Prostate gland (tissue), 2 donors: ENCODE results near the gene GMPS.

Experiments used
- POLR2A ChIP-seq: fragments of 450-650 bp; IDR thresholded peaks from one replicate; pipeline ENCODE4 v1.6.1; 2016; ENCODE audit warnings: antibody characterized with exemption, mild to moderate bottlenecking
- TF ChIP-seq, protein P1 (sequence below), 4 experiments: fragments of 200-600 bp in 2 of 4; fragments of 450-650 bp in 2 of 4; sonication (generic) in 2 of 4; IDR thresholded peaks; 1 replicate in 3 of 4; 2 replicates in 1 of 4; pipeline ENCODE4 v1.5.1; 2016 to 2019; ENCODE audit warnings: antibody characterized with exemption in 4 of 4, mild to moderate bottlenecking in 2 of 4, moderate library complexity in 2 of 4

DNA sequence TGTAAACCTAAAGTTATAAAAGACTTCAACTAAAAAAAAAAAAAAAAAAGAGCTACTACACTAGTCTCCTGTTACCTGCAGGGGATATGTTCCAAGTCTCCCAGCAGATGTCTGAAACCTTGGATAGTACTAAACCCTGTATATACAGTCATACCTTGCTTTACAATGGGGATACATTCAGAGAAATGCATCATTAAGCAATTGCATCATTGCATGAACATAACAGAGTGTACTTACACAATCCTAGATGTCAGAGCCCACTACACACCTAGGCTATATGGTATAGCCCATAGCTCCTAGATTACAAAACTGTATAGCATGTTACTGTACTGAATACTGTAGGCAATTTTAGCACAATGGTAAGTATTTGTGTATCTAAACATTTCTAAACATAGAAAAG, 119.1 kb downstream of the GMPS start:
- no peak for TF ChIP-seq POLR2A
- TF ChIP-seq, protein P1, sequence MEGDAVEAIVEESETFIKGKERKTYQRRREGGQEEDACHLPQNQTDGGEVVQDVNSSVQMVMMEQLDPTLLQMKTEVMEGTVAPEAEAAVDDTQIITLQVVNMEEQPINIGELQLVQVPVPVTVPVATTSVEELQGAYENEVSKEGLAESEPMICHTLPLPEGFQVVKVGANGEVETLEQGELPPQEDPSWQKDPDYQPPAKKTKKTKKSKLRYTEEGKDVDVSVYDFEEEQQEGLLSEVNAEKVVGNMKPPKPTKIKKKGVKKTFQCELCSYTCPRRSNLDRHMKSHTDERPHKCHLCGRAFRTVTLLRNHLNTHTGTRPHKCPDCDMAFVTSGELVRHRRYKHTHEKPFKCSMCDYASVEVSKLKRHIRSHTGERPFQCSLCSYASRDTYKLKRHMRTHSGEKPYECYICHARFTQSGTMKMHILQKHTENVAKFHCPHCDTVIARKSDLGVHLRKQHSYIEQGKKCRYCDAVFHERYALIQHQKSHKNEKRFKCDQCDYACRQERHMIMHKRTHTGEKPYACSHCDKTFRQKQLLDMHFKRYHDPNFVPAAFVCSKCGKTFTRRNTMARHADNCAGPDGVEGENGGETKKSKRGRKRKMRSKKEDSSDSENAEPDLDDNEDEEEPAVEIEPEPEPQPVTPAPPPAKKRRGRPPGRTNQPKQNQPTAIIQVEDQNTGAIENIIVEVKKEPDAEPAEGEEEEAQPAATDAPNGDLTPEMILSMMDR (IDR thresholded peaks at IDR 0.05): no peak
